IPS DF 4.7 (cell line): Measurements from ENCODE around the gene ZBTB16.
"Not testable (repeated sequence)": the region's sequence is repeated elsewhere in the genome, so short reads cannot be mapped to it uniquely, and the experiment has no call there.

Source experiments
- DNase-seq: peaks from one replicate; pipeline ENCODE4 v3.0.0-alpha.2; 2013; ENCODE audit warnings: low spot score; ENCODE audit errors: extremely low read depth

ZBTB16 gene

GRCh38 chr11:114044042-114044871, 15.3 kb upstream of the ZBTB16 start:
- DNase-seq = no peak

GRCh38 chr11:114047327-114047726, 12.2 kb upstream of the ZBTB16 start:
- DNase-seq = no peak

GRCh38 chr11:114049050-114049449, 10.5 kb upstream of the ZBTB16 start:
- no peak for DNase-seq

- not testable (repeated sequence) for DNase-seq
Measured at GRCh38 chr11:114049766-114050165, 9.7 kb upstream of the ZBTB16 start.

GRCh38 chr11:114050258-114050927, 9.1 kb upstream of the ZBTB16 start:
- no peak for DNase-seq

- DNase-seq = no peak
Measured at GRCh38 chr11:114051558-114051957, 8.0 kb upstream of the ZBTB16 start.

- DNase-seq = no peak
Measured at GRCh38 chr11:114052160-114052559, 7.4 kb upstream of the ZBTB16 start.

DNA sequence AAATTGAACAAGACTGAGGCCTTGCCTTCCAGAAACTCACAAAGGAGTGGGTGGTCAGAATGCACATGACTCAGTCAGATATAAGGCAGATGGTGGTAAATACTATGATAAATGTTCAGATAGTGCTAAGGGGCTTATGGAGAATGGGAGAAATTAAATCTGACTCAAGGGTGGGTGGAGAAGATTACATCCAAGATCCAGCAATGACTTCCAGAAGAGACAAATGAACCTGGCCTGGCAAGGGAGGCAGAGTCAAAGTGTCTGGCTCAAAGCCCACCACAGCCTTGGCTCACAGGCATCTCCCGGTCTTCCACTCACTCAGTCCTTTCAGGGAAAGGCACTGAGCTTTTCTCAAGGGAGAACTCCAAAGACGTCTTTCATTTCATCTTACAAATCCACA, 6.1 kb upstream of the ZBTB16 start:
- DNase-seq = no peak

DNA sequence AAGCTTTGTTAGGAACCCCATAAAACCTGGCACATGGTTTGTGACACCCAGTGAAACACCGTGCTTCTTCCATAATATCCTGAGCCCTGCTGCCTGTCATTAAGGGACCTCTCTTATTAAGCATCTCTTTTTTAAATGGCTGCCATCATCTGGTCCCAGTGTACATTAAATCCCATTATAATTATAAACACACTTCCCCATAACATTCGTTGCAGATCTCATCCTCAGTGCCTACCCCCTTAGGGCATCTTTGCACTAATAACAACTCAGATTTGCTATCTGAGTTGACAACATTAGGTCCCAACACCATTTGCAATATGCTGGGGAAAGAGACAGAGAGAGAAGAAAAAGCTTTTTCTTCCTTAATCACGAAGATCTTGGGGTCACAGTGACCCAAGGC, 4.7 kb upstream of the ZBTB16 start:
- no peak for DNase-seq

GRCh38 chr11:114056409-114056808, 3.1 kb upstream of the ZBTB16 start:
- DNase-seq = no peak

DNA sequence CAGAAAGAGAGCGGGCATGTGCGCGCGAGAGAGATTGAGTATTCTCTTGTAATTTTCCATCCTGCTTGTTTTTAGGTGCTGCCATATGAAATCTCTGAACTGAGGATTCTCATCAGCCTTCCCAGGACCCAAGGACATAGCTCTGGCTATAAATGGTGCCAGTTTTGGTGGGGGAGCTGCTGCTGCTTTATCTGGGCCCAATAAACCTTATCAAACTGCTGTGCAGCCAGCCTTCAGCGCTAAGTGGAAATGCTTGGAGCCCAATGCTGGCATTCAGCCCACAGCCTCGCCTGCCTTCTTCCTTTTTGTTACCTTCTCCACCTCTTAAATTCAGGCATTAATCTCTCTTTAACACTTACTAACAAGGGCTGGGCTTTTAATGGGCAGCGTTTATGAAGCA, 2.4 kb upstream of the ZBTB16 start:
- no peak for DNase-seq

GRCh38 chr11:114057605-114058004, 1.9 kb upstream of the ZBTB16 start:
- no peak for DNase-seq

GRCh38 chr11:114058026-114058706, 1.3 kb upstream of the ZBTB16 start:
- DNase-seq = no peak

- DNase-seq = no peak
Measured at GRCh38 chr11:114058871-114059277, 637 bp upstream of the ZBTB16 start.

- DNase-seq = no peak
Measured at GRCh38 chr11:114059984-114060391, 477 bp downstream of the ZBTB16 start.

GRCh38 chr11:114060392-114061047, 1.0 kb downstream of the ZBTB16 start:
- no peak for DNase-seq

DNA sequence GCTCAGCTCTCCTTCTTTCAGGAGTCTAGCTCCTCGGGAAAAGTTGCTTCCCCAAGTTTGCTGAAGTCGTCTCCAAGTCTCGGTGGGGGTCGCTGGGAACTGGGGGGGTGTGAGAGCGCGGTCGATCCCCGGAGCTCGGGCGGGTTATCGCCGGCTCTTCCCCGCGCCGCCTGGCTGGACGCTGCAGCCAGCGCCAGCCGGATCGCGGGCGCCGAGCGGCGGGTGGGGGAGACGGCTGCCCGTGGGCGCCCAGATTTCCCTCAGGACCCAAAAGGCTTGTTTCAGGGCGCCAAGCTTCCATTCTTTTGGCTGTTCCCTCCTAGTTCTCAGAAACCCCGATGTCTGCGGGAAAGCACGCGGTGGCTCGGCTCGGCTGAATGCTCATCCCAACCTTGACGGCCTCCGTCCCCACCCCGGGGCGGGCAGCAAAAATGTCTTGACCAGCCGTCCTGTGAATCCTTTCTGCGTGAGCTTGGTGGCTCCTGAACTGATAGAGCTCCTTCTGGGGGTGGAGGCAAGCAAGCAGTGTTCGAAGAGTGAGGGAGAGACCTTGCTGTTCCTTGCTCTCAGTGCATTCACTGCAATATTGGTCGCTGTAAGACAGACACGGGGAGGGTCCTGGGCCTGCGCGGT, 1.7 kb downstream of the ZBTB16 start:
- DNase-seq = no peak

DNA sequence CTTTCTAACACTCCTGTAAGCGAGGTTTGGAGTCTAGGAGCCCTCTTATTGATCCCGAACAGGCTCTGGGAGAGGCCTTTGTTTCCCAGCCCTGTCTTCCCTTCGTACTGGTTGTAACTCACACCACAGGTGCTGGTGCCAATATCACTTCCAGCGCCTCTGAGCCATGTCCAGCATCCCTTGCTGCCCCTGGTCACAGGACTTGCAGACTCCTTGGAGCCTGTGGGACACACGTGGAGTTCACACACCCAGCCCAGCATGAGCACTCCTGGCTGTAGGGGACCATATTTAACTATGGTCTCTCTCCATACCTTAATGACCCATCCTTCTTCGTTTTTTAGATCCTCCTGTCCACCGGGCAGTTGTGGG, 2.2 kb downstream of the ZBTB16 start:
- DNase-seq = no peak

GRCh38 chr11:114062272-114062671, 2.8 kb downstream of the ZBTB16 start:
- no peak for DNase-seq

- DNase-seq = no peak
Measured at GRCh38 chr11:114063149-114063828, 3.8 kb downstream of the ZBTB16 start.

GRCh38 chr11:114063829-114064201, 4.3 kb downstream of the ZBTB16 start:
- DNase-seq = no peak
